Neural cell (in vitro differentiated cells): ENCODE data around the gene SLC25A29. TPM values are rescaled to one million over a fixed set of nuclear protein-coding genes. Genes with fewer than 3 reads are reported as not detected.

Experiments
- H2AFZ ChIP-seq: fragments of 200-600, 300-800 bp; sonication (generic), shearing (Covaris generic); 2 replicates; pipeline ENCODE4 v1.6.0; 2014; ENCODE audit warnings: low read depth, mild to moderate bottlenecking, antibody characterized with exemption, low read length, moderate library complexity
- H3F3A ChIP-seq: fragments of 200-600 bp; shearing (Covaris generic); 2 replicates; pipeline ENCODE4 v1.6.1; 2016; ENCODE audit warnings: mild to moderate bottlenecking, moderate library complexity, mixed read lengths, antibody characterized with exemption, low read length; ENCODE audit not compliant: insufficient read depth, poor library complexity, severe bottlenecking
- H3K27ac ChIP-seq: fragments of 200-600, 300-800 bp; sonication (generic), shearing (Covaris generic); 2 replicates; pipeline ENCODE4 v1.5.1; 2014; ENCODE audit warnings: mild to moderate bottlenecking, low read length, moderate library complexity
- H3K27me3 ChIP-seq: fragments of 300-800, 200-600 bp; sonication (generic), shearing (Covaris generic); 2 replicates; pipeline ENCODE4 v1.6.0; 2014; ENCODE audit warnings: mild to moderate bottlenecking, low read depth, low read length, moderate library complexity; ENCODE audit not compliant: insufficient read depth
- H3K36me3 ChIP-seq: fragments of 300-800, 200-600 bp; sonication (generic), shearing (Covaris generic); 2 replicates; pipeline ENCODE4 v1.5.1; 2014; ENCODE audit warnings: mild to moderate bottlenecking, antibody characterized with exemption, low read length, moderate library complexity; ENCODE audit not compliant: insufficient read depth
- H3K4me2 ChIP-seq: fragments of 300-800, 200-600 bp; sonication (generic), shearing (Covaris generic); 2 replicates; pipeline ENCODE4 v1.6.0; 2014; ENCODE audit warnings: mild to moderate bottlenecking, low read length
- H3K4me3 ChIP-seq: fragments of 300-800, 200-600 bp; sonication (generic), shearing (Covaris generic); 2 replicates; pipeline ENCODE4 v1.5.1; 2014; ENCODE audit warnings: mild to moderate bottlenecking, low read length, moderate library complexity
- H3K79me2 ChIP-seq: fragments of 200-600 bp; shearing (Covaris generic); replicated peaks from 2 replicates; pipeline ENCODE4 v1.6.0; 2014; ENCODE audit warnings: mild to moderate bottlenecking, low read length, moderate library complexity; ENCODE audit not compliant: insufficient read depth
- H3K9ac ChIP-seq: fragments of 300-800, 200-600 bp; sonication (generic), shearing (Covaris generic); 2 replicates; pipeline ENCODE4 v1.6.1; 2016; ENCODE audit warnings: mild to moderate bottlenecking, low read length, mixed read lengths
- H3K9me2 ChIP-seq: fragments of 200-600 bp; shearing (Covaris generic); 2 replicates; pipeline ENCODE4 v1.6.1; 2016; ENCODE audit warnings: mild to moderate bottlenecking, low read length, mixed read lengths; ENCODE audit not compliant: insufficient read depth
- H3K9me3 ChIP-seq: fragments of 200-600, 300-800 bp; sonication (generic), shearing (Covaris generic); 2 replicates; pipeline ENCODE4 v1.6.1; 2016; ENCODE audit warnings: mild to moderate bottlenecking, mixed run types, low read length, moderate library complexity, mixed read lengths
- H4K20me1 ChIP-seq: fragments of 200-600 bp; shearing (Covaris generic); 2 replicates; pipeline ENCODE4 v1.6.1; 2016; ENCODE audit warnings: mild to moderate bottlenecking, mixed run types; ENCODE audit not compliant: insufficient read depth
- CTCF ChIP-seq: fragments of 450-650 bp; IDR thresholded peaks from 2 replicates; pipeline ENCODE4 v1.5.1; 2014; ENCODE audit warnings: antibody characterized with exemption, mild to moderate bottlenecking, moderate library complexity; ENCODE audit not compliant: poor library complexity, severe bottlenecking
- EP300 ChIP-seq: fragments of 450-650 bp; conservative IDR thresholded peaks from 2 replicates; pipeline ENCODE4 v1.6.1; 2014; ENCODE audit warnings: antibody characterized with exemption, mild to moderate bottlenecking, moderate library complexity; ENCODE audit not compliant: poor library complexity, severe bottlenecking
- EZH2 ChIP-seq: fragments of 200-600, 300-800 bp; shearing (Covaris generic), sonication (generic); IDR thresholded peaks from 2 replicates; pipeline ENCODE4 v1.6.1; 2014; ENCODE audit warnings: antibody characterized with exemption, low read length, borderline replicate concordance, mild to moderate bottlenecking; ENCODE audit not compliant: insufficient read depth, poor library complexity, severe bottlenecking
- MXI1 ChIP-seq: fragments of 450-650 bp; conservative IDR thresholded peaks from 2 replicates; pipeline ENCODE4 v1.6.1; 2014; ENCODE audit warnings: antibody characterized with exemption, mild to moderate bottlenecking; ENCODE audit not compliant: poor library complexity, severe bottlenecking
- POLR2AphosphoS5 ChIP-seq: IDR thresholded peaks from 2 replicates; pipeline ENCODE4 v1.6.1; 2012
- RAD21 ChIP-seq: fragments of 450-650 bp; conservative IDR thresholded peaks from 2 replicates; pipeline ENCODE4 v1.6.1; 2014; ENCODE audit warnings: antibody characterized with exemption, mild to moderate bottlenecking, moderate library complexity
- REST ChIP-seq: IDR thresholded peaks from 2 replicates; pipeline ENCODE4 v1.6.1; 2012; ENCODE audit warnings: borderline replicate concordance
- SMC3 ChIP-seq: fragments of 450-650 bp; conservative IDR thresholded peaks from 2 replicates; pipeline ENCODE4 v1.6.1; 2014; ENCODE audit warnings: antibody characterized with exemption, mild to moderate bottlenecking, moderate library complexity; ENCODE audit not compliant: poor library complexity
- TAF1 ChIP-seq: IDR thresholded peaks from 2 replicates; pipeline ENCODE4 v1.6.1; 2012; ENCODE audit warnings: low read depth
- polyA plus RNA-seq: library from polyadenylated mRNA; depleted of rRNA; stranded (reverse); fragments of >200 nt; gene quantifications from 2 replicates; pipeline ENCODE4 v1.2.3, GENCODE V29; 2014

SLC25A29 gene
- polyA plus RNA-seq, 1 donor from 2014 or later, result 447 TPM

GRCh38 chr14:100294963-100295330 lies 11.3 kb downstream of the SLC25A29 start:
- Histone ChIP-seq H3K9ac (no peak overlapping the region), H3K9me3 (no peaks in the 10 kb centered on the region), H3K27ac (no peak overlapping the region), H3K4me2 (no peak overlapping the region), H3F3A (no peaks in the 10 kb centered on the region), H3K9me2 (no peaks in the 10 kb centered on the region), H3K36me3 (peaks cover 8% of the 10 kb centered on the region), H3K4me3 (no peak overlapping the region), H3K27me3 (no peaks in the 10 kb centered on the region), H2AFZ (no peak overlapping the region), H4K20me1 (no peaks in the 10 kb centered on the region), H3K79me2 (peaks cover 2% of the 10 kb centered on the region)
- TF ChIP-seq CTCF, result no peak
- TF ChIP-seq TAF1, result no peak
- TF ChIP-seq REST, result no peak
- TF ChIP-seq RAD21, result no peak
- no peak for TF ChIP-seq SMC3
- TF ChIP-seq EZH2, result no peak
- TF ChIP-seq MXI1, result no peak
- TF ChIP-seq EP300, result no peak
- no peak for TF ChIP-seq POLR2AphosphoS5

GRCh38 chr14:100294213-100294962 lies 11.9 kb downstream of the SLC25A29 start:
- peaks cover 8% of the 10 kb centered on the region for H3K36me3 ChIP-seq
- TF ChIP-seq SMC3 (no peak), RAD21 (no peak), EP300 (no peak), MXI1 (no peak), EZH2 (no peak), CTCF (no peak), TAF1 (no peak), REST (no peak), POLR2AphosphoS5 (no peak)
- peaks cover 1% of the 10 kb centered on the region for H3K79me2 ChIP-seq
- no peaks in the 10 kb centered on the region for H3F3A ChIP-seq
- no peak overlapping the region for H3K4me2 ChIP-seq
- no peak overlapping the region for H3K27ac ChIP-seq
- H3K9me3 ChIP-seq, result no peaks in the 10 kb centered on the region
- no peak overlapping the region for H3K9ac ChIP-seq
- no peaks in the 10 kb centered on the region for H3K9me2 ChIP-seq
- no peak overlapping the region for H3K4me3 ChIP-seq
- H4K20me1 ChIP-seq, result no peaks in the 10 kb centered on the region
- no peak overlapping the region for H2AFZ ChIP-seq
- no peaks in the 10 kb centered on the region for H3K27me3 ChIP-seq
